Activated CD4-positive, alpha-beta T cell treated with anti-CD3 and anti-CD28 coated beads, Interleukin-10, Interleukin-2, amounts not matched to agents 100 ng/mL and 50 ng/mL, durations not matched to agents 16 hours and 8 hours (primary cell): ENCODE measurements around the gene FBXW11.

Experiments used
- DNase-seq: peaks from one replicate; pipeline ENCODE4 v3.0.0-alpha.2; 2020

The FBXW11 gene

GRCh38 chr5:171838066-171838465, 168.4 kb downstream of the FBXW11 start:
- DNase-seq = no peak

- no peak for DNase-seq
Observed at GRCh38 chr5:171837522-171837921, 168.9 kb downstream of the FBXW11 start.

- no peak for DNase-seq
Observed at GRCh38 chr5:171835066-171835465, 171.4 kb downstream of the FBXW11 start.

DNA sequence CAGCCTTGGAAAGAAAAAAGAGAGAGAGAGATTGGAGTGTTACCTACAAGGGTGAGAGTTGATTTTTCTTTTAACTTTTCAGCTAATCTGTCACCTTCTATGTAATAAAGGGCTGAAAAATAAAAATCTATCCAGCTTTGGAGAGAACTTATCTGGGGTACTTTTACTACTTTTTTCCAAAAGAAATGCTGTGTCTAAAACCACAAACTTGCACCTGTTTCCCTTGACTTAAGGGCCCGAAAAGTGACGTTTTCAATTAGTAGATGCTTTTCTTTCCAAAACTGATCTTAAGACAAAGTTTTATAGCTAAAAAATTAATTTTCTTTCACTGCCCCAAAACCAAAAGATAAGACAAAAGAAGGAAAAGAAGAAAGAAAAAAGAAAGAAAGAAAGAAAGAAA, 172.0 kb downstream of the FBXW11 start:
- DNase-seq = no peak

GRCh38 chr5:171832775-171833174, 173.7 kb downstream of the FBXW11 start:
- DNase-seq = no peak

DNA sequence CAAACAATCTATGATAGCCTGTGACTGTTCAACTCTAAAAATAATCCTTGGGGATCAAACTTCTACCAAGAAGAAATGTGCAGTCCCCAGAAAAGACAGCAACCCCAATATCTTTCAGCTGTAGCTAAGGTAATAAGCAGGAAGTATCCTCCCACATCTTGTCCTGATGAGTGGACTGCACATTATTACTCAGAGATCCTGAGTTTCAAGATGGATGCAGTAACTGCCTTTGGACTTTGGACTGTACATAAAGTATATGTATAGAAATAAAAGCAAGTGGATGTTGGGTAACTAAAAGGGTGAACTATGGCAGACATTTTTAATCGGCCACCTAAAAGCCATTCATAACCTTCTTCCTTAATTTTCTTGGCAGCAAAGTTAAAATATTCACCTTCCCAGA, 175.8 kb downstream of the FBXW11 start:
- no peak for DNase-seq

GRCh38 chr5:171827162-171827561, 179.3 kb downstream of the FBXW11 start:
- no peak for DNase-seq

GRCh38 chr5:171826132-171826531, 180.3 kb downstream of the FBXW11 start:
- DNase-seq = no peak

GRCh38 chr5:171825051-171825450, 181.4 kb downstream of the FBXW11 start:
- no peak for DNase-seq

- DNase-seq = no peak
Observed at GRCh38 chr5:171823269-171823668, 183.2 kb downstream of the FBXW11 start.

GRCh38 chr5:171821286-171821685, 185.2 kb downstream of the FBXW11 start:
- no peak for DNase-seq

DNA sequence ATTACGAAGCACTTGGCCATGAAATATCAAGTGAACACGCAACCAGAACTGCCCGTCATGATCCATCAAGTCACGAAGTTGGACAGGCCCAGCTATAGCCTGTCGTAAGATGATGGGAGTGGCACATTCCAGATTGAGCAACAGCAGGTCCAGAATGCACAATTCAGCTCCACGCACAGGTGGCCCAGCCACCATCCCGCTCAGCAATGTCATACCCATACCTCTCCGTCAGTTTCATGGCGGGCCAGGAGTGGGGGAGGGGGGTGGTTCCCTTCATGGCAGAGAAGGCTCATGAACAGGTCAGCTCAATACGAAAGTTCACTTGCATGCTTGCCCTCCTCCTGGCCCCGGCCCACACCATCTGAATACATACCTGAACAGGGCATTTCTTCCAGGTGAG, 185.9 kb downstream of the FBXW11 start:
- no peak for DNase-seq

- no peak for DNase-seq
Observed at GRCh38 chr5:171816666-171817065, 189.8 kb downstream of the FBXW11 start.

DNA sequence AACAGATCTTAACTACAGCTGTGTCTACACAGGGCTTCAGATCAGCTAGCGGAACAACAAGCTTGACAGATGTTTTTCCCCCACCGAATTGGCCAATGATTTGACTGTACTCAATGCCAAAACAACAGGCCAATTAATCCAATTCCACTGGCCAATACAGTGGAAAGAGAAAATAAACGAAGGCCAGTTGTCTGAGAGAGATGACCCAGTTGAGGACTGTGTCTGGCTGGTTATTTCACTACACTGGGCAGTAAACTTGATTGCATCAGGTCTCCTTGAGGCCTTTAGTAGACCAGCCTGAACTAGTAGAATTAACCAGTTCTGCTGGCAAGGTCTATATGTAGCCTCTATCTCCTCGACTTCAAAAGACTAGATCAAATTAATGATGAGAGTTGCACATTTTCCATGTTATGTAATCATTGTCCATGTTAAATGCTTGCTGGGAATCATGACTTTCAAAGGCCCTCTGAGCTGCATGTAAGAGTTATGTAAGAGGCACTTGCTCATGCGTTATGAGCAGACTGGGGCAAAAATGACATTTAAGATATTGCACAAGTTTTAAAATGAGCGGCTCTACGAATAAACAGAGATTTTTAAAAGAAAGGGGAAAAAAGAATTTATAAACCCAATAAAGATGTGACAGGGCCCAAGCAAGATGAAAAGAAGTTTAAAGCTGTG, 192.5 kb downstream of the FBXW11 start:
- no peak for DNase-seq

DNA sequence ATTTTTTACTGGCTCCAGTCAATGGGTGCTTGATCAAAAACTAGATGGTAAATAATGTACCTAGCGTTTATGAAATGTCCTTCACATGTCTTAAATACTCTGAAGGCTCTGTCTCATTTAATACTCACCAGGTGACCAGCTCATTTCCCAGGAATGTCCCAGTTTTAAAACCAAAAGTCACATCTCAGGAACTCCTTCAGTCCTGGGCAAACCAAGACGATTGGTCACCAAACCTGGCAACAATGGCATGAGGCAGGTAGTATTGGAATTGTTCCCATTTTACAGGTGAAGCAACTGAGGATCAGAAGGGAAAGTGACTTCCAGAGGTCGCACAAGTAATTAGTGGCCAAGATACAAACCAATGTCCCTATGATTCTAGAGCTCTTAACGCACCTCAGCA, 193.2 kb downstream of the FBXW11 start:
- DNase-seq = no peak
